Measurements from ENCODE around the gene C11orf86. TPM values are rescaled to one million over a fixed set of nuclear protein-coding genes. Genes with fewer than 3 reads are reported as not detected.
A peak's percentile ranks its signal among the peaks of the same experiment; 100 is the strongest.

C11orf86 gene
- total RNA-seq, 1 donor from 2014 or later: 0.77 TPM

DNA sequence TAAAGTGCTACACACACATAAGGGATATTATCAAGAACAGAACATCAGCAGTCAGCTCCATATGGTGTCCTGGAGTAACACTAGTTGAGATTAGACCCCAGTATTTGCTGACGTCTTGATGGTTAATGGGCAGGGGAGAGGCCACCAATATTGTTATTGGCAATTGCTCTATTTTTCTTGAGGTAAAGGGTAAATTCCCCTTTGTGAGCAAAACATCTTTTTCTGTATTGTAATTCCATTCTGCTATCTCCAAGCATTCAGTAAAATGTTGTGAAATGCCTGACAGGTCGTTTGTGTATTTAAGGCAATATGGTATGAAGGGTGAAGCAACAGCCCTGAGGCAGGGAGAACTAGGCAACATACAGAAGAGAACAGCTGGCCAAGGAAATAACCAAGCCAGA is 38.8 kb upstream of the C11orf86 start:
- Mint-ChIP-seq H3K4me1 (ENCODE audit: unreplicated experiment) (peaks cover 5% of the 10 kb centered on the region), H3K27me3 (no peaks in the 10 kb centered on the region), H3K27ac (no peak overlapping the region), H3K4me3 (no peak overlapping the region), H3K9me3 (peaks cover 4% of the 10 kb centered on the region), H3K36me3 (no peaks in the 10 kb centered on the region)
- TF ChIP-seq, protein P1, sequence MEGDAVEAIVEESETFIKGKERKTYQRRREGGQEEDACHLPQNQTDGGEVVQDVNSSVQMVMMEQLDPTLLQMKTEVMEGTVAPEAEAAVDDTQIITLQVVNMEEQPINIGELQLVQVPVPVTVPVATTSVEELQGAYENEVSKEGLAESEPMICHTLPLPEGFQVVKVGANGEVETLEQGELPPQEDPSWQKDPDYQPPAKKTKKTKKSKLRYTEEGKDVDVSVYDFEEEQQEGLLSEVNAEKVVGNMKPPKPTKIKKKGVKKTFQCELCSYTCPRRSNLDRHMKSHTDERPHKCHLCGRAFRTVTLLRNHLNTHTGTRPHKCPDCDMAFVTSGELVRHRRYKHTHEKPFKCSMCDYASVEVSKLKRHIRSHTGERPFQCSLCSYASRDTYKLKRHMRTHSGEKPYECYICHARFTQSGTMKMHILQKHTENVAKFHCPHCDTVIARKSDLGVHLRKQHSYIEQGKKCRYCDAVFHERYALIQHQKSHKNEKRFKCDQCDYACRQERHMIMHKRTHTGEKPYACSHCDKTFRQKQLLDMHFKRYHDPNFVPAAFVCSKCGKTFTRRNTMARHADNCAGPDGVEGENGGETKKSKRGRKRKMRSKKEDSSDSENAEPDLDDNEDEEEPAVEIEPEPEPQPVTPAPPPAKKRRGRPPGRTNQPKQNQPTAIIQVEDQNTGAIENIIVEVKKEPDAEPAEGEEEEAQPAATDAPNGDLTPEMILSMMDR (conservative IDR thresholded peaks at IDR 0.05): no peak
- no peak for DNase-seq (ENCODE audit: extremely low spot score, unreplicated experiment)

DNA sequence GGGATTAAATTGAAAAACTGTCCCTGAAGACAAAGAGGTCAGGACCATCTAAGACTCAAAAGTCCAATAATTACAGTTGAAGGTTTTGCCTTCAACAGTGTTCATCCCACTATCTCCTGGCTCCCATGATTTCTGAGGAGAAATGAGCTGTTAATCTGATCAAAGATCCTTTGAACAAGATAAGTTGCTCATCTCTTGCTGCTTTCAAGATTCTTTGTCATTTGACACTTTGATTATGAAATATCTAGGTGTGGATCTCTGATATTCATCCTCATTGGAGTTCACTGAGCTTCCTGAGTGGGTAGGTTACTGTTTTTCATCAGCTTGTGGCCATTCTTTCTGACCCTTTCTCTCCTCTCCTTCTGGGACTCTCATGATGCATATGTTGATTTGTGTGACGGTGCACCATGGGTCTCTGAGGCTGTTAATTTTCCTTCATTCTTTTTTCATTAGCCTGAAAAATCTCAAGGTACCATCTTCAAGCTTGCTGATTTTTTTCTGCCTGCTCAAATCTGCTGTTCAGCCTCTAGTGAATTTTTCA is 37.8 kb upstream of the C11orf86 start:
- TF ChIP-seq, protein P1 (conservative IDR thresholded peaks at IDR 0.05): no peak
- DNase-seq (ENCODE audit: extremely low spot score, unreplicated experiment): no peak
- H3K4me1 Mint-ChIP-seq (ENCODE audit: unreplicated experiment): peaks cover 5% of the 10 kb centered on the region
- no peaks in the 10 kb centered on the region for H3K27me3 Mint-ChIP-seq
- no peak overlapping the region for H3K4me3 Mint-ChIP-seq
- H3K36me3 Mint-ChIP-seq: no peaks in the 10 kb centered on the region
- H3K27ac Mint-ChIP-seq: no peak overlapping the region
- H3K9me3 Mint-ChIP-seq: peaks cover 4% of the 10 kb centered on the region

DNA sequence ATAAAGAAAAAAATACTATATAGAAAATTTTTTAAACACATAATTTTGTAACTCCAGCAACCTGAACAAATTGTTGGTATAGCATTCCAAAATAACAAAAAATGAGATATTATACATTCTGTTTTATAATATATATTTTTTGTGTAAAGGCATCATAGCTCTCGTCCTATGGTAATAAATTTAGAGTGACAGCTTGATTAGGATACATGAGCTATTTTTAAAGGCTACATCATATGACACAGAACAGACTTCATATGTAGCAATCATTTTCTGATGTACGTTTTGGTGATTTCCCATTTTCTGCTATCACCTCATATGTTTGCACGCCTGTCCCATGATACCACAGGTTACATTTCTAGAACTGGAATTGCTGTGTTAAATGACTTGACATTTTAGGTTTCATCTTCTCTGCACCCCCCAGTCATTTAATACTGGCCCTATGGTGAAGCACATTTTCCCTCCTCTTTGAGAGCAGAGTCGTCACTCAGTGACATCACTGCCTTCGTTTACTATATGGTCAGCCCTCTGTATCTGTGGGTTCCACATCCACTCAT is 36.4 kb upstream of the C11orf86 start:
- no peak for DNase-seq (ENCODE audit: extremely low spot score, unreplicated experiment)
- TF ChIP-seq, protein P1 (conservative IDR thresholded peaks at IDR 0.05): no peak
- no peaks in the 10 kb centered on the region for H3K27me3 Mint-ChIP-seq
- H3K27ac Mint-ChIP-seq: no peak overlapping the region
- no peaks in the 10 kb centered on the region for H3K36me3 Mint-ChIP-seq
- H3K9me3 Mint-ChIP-seq: peaks cover 4% of the 10 kb centered on the region
- H3K4me1 Mint-ChIP-seq (ENCODE audit: unreplicated experiment): no peaks in the 10 kb centered on the region
- no peak overlapping the region for H3K4me3 Mint-ChIP-seq

DNA sequence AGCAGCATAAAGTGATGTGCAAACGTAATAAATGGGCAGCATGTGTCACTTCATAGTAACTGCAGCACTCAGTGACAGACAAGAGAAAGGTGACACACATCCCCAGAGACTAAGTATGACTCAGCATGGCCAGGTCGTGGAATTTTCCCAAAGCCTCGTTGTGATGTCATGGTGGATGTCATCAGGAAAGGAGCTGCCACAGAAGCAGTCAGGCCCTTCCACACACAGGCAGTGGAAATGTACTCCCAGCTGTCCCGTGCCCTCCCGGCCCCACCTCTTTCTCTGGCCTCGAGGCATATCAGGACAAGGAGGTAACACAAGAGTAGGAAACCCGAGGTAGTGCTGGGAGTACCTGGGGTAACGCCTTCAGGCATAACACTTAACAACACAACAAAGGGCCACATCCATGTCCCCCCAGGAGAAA is 25.0 kb upstream of the C11orf86 start:
- TF ChIP-seq, protein P1 (conservative IDR thresholded peaks at IDR 0.05): no peak
- Mint-ChIP-seq H3K27me3 (no peaks in the 10 kb centered on the region), H3K4me3 (no peak overlapping the region), H3K27ac (peak overlapping the region; percentile 90), H3K4me1 (ENCODE audit: unreplicated experiment) (peaks cover 13% of the 10 kb centered on the region), H3K36me3 (no peaks in the 10 kb centered on the region), H3K9me3 (no peaks in the 10 kb centered on the region)
- DNase-seq (ENCODE audit: extremely low spot score, unreplicated experiment): no peak

DNA sequence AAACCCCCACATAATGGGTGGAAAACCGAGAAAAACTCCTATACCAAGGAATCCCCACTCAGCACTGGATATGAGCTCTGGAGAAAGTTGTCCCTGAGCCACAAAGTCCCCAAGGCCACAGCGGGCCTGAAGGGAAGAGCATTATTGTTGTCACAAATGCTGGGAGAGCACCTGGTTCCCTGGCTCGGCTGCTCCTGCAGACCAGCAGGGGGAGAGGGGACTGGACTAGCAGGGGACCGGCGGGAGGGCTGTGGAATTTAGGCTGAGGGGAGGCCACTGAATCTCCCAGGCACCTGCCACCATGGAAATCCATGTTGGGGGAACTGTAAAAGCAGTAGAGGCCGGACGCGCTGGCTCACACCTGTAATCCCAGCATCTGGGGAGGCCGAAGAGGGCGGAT is 24.0 kb upstream of the C11orf86 start:
- Mint-ChIP-seq H3K27ac (no peak overlapping the region), H3K27me3 (no peaks in the 10 kb centered on the region), H3K4me1 (ENCODE audit: unreplicated experiment) (peaks cover 13% of the 10 kb centered on the region), H3K36me3 (no peaks in the 10 kb centered on the region), H3K4me3 (no peak overlapping the region), H3K9me3 (no peaks in the 10 kb centered on the region)
- DNase-seq (ENCODE audit: extremely low spot score, unreplicated experiment): no peak
- TF ChIP-seq, protein P1 (conservative IDR thresholded peaks at IDR 0.05): no peak

Data from type B pancreatic cell (in vitro differentiated cells).